OCI-LY1 (cell line): Measurements from ENCODE around the gene IRS2.

Source experiments
- H2AFZ ChIP-seq: fragments of 200-600 bp; sonication (generic), shearing (Covaris generic); 2 replicates; pipeline ENCODE4 v1.6.0; 2014; ENCODE audit warnings: antibody characterized with exemption, mild to moderate bottlenecking, low read length
- H3F3A ChIP-seq: fragments of 200-600 bp; sonication (generic), shearing (Covaris generic); 2 replicates; pipeline ENCODE4 v1.6.0; 2014; ENCODE audit warnings: mild to moderate bottlenecking, antibody characterized with exemption, low read length, moderate library complexity; ENCODE audit not compliant: insufficient read depth
- H3K27ac ChIP-seq: fragments of 200-600 bp; sonication (generic); 2 replicates; pipeline ENCODE4 v1.5.1; 2014; ENCODE audit warnings: low read length, mixed run types, mild to moderate bottlenecking, low read depth; ENCODE audit not compliant: poor library complexity, severe bottlenecking
- H3K27me3 ChIP-seq: fragments of 200-600 bp; sonication (generic); 2 replicates; pipeline ENCODE4 v1.6.0; 2014; ENCODE audit warnings: antibody characterized with exemption, mild to moderate bottlenecking, low read length, moderate library complexity; ENCODE audit not compliant: insufficient read depth
- H3K36me3 ChIP-seq: fragments of 200-600 bp; sonication (generic); 2 replicates; pipeline ENCODE4 v1.6.1; 2014; ENCODE audit warnings: mild to moderate bottlenecking, antibody characterized with exemption, low read length, moderate library complexity, mixed read lengths; ENCODE audit not compliant: insufficient read depth
- H3K4me1 ChIP-seq: fragments of 200-600 bp; sonication (generic); 2 replicates; pipeline ENCODE4 v1.5.1; 2014; ENCODE audit warnings: mild to moderate bottlenecking, low read length, moderate library complexity; ENCODE audit not compliant: insufficient read depth, severe bottlenecking
- H3K4me2 ChIP-seq: fragments of 200-600 bp; sonication (generic), shearing (Covaris generic); 2 replicates; pipeline ENCODE4 v1.6.1; 2014; ENCODE audit warnings: low read length
- H3K4me3 ChIP-seq: fragments of 200-600 bp; sonication (generic); 2 replicates; pipeline ENCODE4 v1.5.1; 2014; ENCODE audit warnings: low read length, low read depth, mild to moderate bottlenecking, mixed read lengths; ENCODE audit not compliant: poor library complexity, severe bottlenecking
- H3K79me2 ChIP-seq: fragments of 200-600 bp; shearing (Covaris generic); 2 replicates; pipeline ENCODE4 v1.6.1; 2016; ENCODE audit warnings: mixed run types, low read length, mixed read lengths; ENCODE audit not compliant: insufficient read depth
- H3K9ac ChIP-seq: fragments of 200-600 bp; sonication (generic), shearing (Covaris generic); 2 replicates; pipeline ENCODE4 v1.6.1; 2014; ENCODE audit warnings: mild to moderate bottlenecking, low read length, mixed read lengths
- H3K9me2 ChIP-seq: fragments of 200-600 bp; sonication (generic), shearing (Covaris generic); 2 replicates; pipeline ENCODE4 v1.6.1; 2014; ENCODE audit warnings: low read depth, mild to moderate bottlenecking, low read length, mixed read lengths
- H3K9me3 ChIP-seq: fragments of 200-600 bp; shearing (Covaris generic); 2 replicates; pipeline ENCODE4 v1.6.1; 2014; ENCODE audit warnings: low read length, mixed read lengths
- H4K20me1 ChIP-seq: fragments of 200-600 bp; sonication (generic), shearing (Covaris generic); 2 replicates; pipeline ENCODE4 v1.6.0; 2016; ENCODE audit warnings: mild to moderate bottlenecking, low read length; ENCODE audit not compliant: insufficient read depth
- EZH2 ChIP-seq: fragments of 200-600 bp; sonication (generic), shearing (Covaris generic); IDR thresholded peaks from 2 replicates; pipeline ENCODE4 v1.8.0; 2017; ENCODE audit warnings: borderline replicate concordance, mixed run types, mild to moderate bottlenecking, antibody characterized with exemption, low read length, moderate library complexity, mixed read lengths
- TF ChIP-seq, protein P1 (sequence below): fragments of 200-600 bp; sonication (generic), shearing (Covaris generic); IDR thresholded peaks from 2 replicates; pipeline ENCODE4 v1.5.1; 2017; ENCODE audit warnings: mild to moderate bottlenecking, antibody characterized with exemption, low read length, moderate library complexity, mixed read lengths

The IRS2 gene

DNA sequence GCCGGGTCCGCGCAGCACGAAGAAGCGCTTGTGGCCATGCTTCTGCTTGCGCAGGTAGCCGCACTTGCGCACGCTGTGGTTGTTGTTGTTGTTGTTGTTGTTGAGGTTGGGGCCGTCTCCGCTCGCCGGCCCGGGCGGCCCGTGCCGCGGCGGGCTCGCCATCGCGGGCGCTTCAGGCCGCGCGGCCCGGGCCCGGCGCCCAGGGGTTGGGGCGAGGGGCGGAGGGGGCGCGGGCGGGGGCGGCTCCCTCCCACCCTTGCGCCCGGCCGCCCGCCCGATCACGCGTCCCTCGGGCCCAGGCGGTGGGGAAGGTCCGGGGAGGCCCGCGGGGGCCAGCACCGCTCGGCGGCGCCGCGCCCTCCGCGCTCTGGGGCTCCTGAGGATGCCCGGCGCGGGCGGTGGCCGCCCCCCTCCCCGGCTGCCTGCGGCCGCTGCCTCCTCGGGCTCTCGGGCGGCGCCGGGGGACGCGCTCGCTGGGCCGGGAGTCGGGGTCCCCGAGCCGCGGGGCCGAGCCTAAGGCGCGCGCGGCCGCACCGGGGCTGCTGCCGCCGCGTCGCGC lies 412 bp downstream of the IRS2 start:
- no peak overlapping the region for H3K4me3 ChIP-seq
- H4K20me1 ChIP-seq, result no peaks in the 10 kb centered on the region
- H2AFZ ChIP-seq, result no peak overlapping the region
- H3K4me2 ChIP-seq, result no peak overlapping the region
- no peaks in the 10 kb centered on the region for H3K4me1 ChIP-seq
- no peaks in the 10 kb centered on the region for H3K27me3 ChIP-seq
- H3F3A ChIP-seq, result no peaks in the 10 kb centered on the region
- H3K9me3 ChIP-seq, result no peaks in the 10 kb centered on the region
- no peak overlapping the region for H3K27ac ChIP-seq
- H3K36me3 ChIP-seq, result no peaks in the 10 kb centered on the region
- H3K9me2 ChIP-seq, result no peaks in the 10 kb centered on the region
- H3K9ac ChIP-seq, result no peak overlapping the region
- no peak for TF ChIP-seq EZH2
- TF ChIP-seq, protein P1, sequence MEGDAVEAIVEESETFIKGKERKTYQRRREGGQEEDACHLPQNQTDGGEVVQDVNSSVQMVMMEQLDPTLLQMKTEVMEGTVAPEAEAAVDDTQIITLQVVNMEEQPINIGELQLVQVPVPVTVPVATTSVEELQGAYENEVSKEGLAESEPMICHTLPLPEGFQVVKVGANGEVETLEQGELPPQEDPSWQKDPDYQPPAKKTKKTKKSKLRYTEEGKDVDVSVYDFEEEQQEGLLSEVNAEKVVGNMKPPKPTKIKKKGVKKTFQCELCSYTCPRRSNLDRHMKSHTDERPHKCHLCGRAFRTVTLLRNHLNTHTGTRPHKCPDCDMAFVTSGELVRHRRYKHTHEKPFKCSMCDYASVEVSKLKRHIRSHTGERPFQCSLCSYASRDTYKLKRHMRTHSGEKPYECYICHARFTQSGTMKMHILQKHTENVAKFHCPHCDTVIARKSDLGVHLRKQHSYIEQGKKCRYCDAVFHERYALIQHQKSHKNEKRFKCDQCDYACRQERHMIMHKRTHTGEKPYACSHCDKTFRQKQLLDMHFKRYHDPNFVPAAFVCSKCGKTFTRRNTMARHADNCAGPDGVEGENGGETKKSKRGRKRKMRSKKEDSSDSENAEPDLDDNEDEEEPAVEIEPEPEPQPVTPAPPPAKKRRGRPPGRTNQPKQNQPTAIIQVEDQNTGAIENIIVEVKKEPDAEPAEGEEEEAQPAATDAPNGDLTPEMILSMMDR, result no peak
- H3K79me2 ChIP-seq, result no peaks in the 10 kb centered on the region

- Histone ChIP-seq H3F3A (no peaks in the 10 kb centered on the region), H3K79me2 (no peaks in the 10 kb centered on the region), H3K4me1 (no peaks in the 10 kb centered on the region), H4K20me1 (no peaks in the 10 kb centered on the region), H2AFZ (no peak overlapping the region), H3K9me3 (no peaks in the 10 kb centered on the region), H3K36me3 (no peaks in the 10 kb centered on the region), H3K27ac (no peak overlapping the region), H3K4me2 (no peak overlapping the region), H3K9ac (no peak overlapping the region), H3K4me3 (no peak overlapping the region), H3K27me3 (no peaks in the 10 kb centered on the region), H3K9me2 (no peaks in the 10 kb centered on the region)
- TF ChIP-seq EZH2, result no peak
- TF ChIP-seq, protein P1, result no peak
Observed at GRCh38 chr13:109785141-109785891, 1.1 kb downstream of the IRS2 start.

DNA sequence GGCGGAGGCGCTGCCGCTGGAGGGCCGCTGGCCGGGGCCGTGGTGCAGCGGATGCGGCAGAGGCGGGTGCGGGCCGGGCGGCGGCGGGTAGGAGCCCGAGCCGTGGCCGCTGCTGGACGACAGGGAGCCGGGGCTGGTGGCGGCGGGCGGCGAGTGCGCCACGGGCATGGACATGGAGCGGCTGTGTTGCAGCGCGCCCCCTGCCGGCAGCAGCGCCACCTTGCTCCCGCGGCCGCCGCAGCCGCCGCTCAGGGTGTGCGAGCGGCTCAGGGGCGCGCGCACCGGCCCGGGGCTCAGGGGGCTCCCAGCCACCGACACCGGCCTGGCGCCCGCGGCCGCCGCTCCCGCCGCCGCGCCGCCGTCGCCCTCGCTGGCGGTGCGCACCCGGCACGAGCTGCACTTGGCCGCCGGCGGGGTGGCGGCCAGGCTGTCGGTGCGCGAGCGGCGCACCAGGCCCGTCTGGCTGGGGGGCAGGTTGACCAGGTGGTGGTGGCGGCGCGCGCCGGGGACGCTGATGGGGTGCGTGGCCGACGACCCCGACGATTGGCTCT lies 1.7 kb downstream of the IRS2 start:
- H3K9me3 ChIP-seq, result no peaks in the 10 kb centered on the region
- no peak overlapping the region for H3K4me3 ChIP-seq
- no peak overlapping the region for H3K4me2 ChIP-seq
- H3K27me3 ChIP-seq, result no peaks in the 10 kb centered on the region
- H2AFZ ChIP-seq, result no peak overlapping the region
- no peaks in the 10 kb centered on the region for H3F3A ChIP-seq
- no peak for TF ChIP-seq EZH2
- TF ChIP-seq, protein P1, result no peak
- no peaks in the 10 kb centered on the region for H3K9me2 ChIP-seq
- H3K79me2 ChIP-seq, result no peaks in the 10 kb centered on the region
- H3K4me1 ChIP-seq, result no peaks in the 10 kb centered on the region
- no peaks in the 10 kb centered on the region for H4K20me1 ChIP-seq
- H3K36me3 ChIP-seq, result no peaks in the 10 kb centered on the region
- no peak overlapping the region for H3K9ac ChIP-seq
- no peak overlapping the region for H3K27ac ChIP-seq
